Measurements from ENCODE around the gene ARL15.

DNA sequence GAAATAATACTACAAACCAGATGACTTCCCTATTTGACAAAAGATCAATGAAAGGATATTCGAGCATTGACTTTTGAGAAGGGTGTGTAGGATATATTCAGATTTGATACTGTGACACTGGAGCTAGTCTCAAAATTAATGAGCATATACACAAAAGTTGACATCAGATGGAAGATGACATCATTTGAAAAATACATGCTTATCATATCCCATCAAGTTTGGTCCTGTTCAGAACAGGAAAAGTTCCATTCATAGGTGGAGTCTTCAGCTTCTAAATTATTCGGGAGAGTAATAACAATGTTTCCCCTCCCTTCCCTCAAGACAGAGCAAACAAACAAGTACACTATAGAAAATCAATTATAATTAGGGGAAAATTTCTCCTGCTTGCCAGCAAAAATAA is 401.6 kb downstream of the ARL15 start:
- TF ChIP-seq POLR2AphosphoS5 (IDR thresholded peaks at IDR 0.05) (no peak), CTCF (IDR thresholded peaks at IDR 0.05) (no peak), POLR2A (IDR thresholded peaks at IDR 0.05) (no peak), EP300 (IDR thresholded peaks at IDR 0.05) (no peak)

Data from sigmoid colon (tissue), 4 donors.